DOHH2 (cell line): ENCODE measurements around the gene LCN9.

Experiments used
- EZH2phosphoT487 ChIP-seq: fragments of 200-600 bp; sonication (generic); IDR thresholded peaks from 2 replicates; pipeline ENCODE4 v1.6.1; 2017; ENCODE audit warnings: borderline replicate concordance, mild to moderate bottlenecking, antibody characterized with exemption, low read length, moderate library complexity, mixed read lengths
- TF ChIP-seq, protein P1 (sequence below): fragments of 200-600 bp; sonication (generic); IDR thresholded peaks from one replicate; pipeline ENCODE4 v1.5.1; 2014; ENCODE audit warnings: antibody characterized with exemption, mild to moderate bottlenecking, low read depth, low read length; ENCODE audit not compliant: poor library complexity, severe bottlenecking

DNA sequence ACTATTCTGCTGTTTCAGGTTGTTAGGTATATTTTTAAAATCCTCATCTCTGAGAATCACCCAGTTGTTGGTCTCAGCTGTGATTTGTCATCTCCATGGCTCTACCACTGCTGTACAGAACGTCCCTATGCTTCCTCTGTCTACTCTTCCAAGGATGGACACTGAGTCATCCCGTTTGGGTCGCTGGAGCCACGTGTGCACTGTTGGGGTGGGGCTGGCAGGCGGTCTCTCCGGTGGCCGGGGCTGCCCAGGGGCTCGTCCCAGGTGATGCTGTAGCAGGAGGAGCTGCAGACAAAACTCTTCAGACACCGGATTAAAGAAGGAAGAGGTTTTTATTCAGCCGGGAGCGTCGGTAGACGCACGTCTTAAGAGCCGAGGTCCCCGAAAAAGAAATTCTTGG, 16.9 kb downstream of the LCN9 start:
- TF ChIP-seq, protein P1, sequence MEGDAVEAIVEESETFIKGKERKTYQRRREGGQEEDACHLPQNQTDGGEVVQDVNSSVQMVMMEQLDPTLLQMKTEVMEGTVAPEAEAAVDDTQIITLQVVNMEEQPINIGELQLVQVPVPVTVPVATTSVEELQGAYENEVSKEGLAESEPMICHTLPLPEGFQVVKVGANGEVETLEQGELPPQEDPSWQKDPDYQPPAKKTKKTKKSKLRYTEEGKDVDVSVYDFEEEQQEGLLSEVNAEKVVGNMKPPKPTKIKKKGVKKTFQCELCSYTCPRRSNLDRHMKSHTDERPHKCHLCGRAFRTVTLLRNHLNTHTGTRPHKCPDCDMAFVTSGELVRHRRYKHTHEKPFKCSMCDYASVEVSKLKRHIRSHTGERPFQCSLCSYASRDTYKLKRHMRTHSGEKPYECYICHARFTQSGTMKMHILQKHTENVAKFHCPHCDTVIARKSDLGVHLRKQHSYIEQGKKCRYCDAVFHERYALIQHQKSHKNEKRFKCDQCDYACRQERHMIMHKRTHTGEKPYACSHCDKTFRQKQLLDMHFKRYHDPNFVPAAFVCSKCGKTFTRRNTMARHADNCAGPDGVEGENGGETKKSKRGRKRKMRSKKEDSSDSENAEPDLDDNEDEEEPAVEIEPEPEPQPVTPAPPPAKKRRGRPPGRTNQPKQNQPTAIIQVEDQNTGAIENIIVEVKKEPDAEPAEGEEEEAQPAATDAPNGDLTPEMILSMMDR, result no peak
- no peak for TF ChIP-seq EZH2phosphoT487
